Mammary epithelial cell (primary cell): Measurements from ENCODE around the gene ARHGAP15.

Experiments
- EZH2 ChIP-seq: IDR thresholded peaks from 2 replicates; pipeline ENCODE4 v1.6.1; 2012; ENCODE audit warnings: low read length, inconsistent platforms, borderline replicate concordance
- TF ChIP-seq, protein P1 (sequence below), 2 donors: IDR thresholded peaks in 1 of 2; conservative IDR thresholded peaks in 1 of 2; 2 replicates each; pipeline ENCODE4 v1.5.1; 2011 to 2012; ENCODE audit warnings: inconsistent platforms in 2 of 2, low read length in 2 of 2, mild to moderate bottlenecking in 2 of 2, control low read depth in 1 of 2, low read depth in 1 of 2; ENCODE audit not compliant: insufficient read depth in 1 of 2; ENCODE audit errors: extremely low read depth in 1 of 2

DNA sequence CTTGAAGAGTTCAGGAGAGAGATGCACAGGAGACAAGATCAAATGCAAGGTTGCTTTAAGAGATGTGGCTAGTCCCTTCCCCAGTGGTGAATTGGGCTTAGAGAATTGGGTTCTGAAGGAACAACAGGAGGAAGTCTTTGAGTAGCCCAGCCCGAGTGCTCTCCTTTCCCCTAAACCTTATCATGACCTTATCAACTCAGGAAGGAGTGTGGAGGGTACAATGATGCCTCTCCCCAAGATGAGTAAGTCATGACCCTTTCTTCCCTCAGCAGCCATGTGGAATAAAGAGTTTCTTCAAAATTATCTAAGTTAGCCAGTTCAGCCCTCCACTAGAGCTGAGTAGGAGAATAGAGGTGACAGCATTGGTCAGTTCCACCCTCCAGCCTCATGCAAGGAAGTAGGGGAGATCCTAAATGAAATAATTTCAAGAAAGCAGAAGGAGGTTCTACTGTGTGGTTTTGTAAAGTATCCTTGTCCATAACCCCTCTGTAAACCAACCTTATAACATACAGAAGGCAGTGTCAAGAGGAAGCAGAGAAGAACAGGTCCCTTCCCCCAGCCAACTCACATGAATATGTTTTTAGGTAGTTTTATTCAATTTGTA is 88.4 kb downstream of the ARHGAP15 start:
- TF ChIP-seq, protein P1, sequence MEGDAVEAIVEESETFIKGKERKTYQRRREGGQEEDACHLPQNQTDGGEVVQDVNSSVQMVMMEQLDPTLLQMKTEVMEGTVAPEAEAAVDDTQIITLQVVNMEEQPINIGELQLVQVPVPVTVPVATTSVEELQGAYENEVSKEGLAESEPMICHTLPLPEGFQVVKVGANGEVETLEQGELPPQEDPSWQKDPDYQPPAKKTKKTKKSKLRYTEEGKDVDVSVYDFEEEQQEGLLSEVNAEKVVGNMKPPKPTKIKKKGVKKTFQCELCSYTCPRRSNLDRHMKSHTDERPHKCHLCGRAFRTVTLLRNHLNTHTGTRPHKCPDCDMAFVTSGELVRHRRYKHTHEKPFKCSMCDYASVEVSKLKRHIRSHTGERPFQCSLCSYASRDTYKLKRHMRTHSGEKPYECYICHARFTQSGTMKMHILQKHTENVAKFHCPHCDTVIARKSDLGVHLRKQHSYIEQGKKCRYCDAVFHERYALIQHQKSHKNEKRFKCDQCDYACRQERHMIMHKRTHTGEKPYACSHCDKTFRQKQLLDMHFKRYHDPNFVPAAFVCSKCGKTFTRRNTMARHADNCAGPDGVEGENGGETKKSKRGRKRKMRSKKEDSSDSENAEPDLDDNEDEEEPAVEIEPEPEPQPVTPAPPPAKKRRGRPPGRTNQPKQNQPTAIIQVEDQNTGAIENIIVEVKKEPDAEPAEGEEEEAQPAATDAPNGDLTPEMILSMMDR (conservative IDR thresholded peaks at IDR 0.05 in 1 of 2, IDR thresholded peaks at IDR 0.05 in 1 of 2; ENCODE audit: extremely low read depth in 1 of 2, insufficient read depth in 1 of 2, low read depth in 1 of 2, low read length in 2 of 2) = no peak
- TF ChIP-seq EZH2 = no peak
